Measurements from ENCODE around the gene COL6A5. TPM values are rescaled to one million over a fixed set of nuclear protein-coding genes. Genes with fewer than 3 reads are reported as not detected.
A peak's percentile ranks its signal among the peaks of the same experiment; 100 is the strongest.
"Not testable (repeated sequence)": the region's sequence is repeated elsewhere in the genome, so short reads cannot be mapped to it uniquely, and the experiment has no call there.

Gene COL6A5
- total and polyA plus RNA-seq, 3 experiments from 2014 or later, result not detected

GRCh38 chr3:130432086-130432485 is 86.6 kb downstream of the COL6A5 start:
- H3K36me3 Mint-ChIP-seq; H3K4me1 ChIP-seq (ENCODE audit: insufficient read depth, low read length); H3K27ac Mint-ChIP-seq; H3K4me3 ChIP-seq (ENCODE audit: low read length); H3K36me3 ChIP-seq (ENCODE audit: insufficient read depth, low read length); H3K27me3 Mint-ChIP-seq; H3K9me3 Mint-ChIP-seq; H3K4me1 Mint-ChIP-seq; H3K9me3 ChIP-seq (ENCODE audit: low read length); H3K27ac ChIP-seq (ENCODE audit: low read depth, low read length); DNase-seq; H3K27me3 ChIP-seq (ENCODE audit: insufficient read depth, low read length, poor library complexity, severe bottlenecking); POLR2A ChIA-PET; CTCF ChIA-PET; H3K4me3 Mint-ChIP-seq: not testable (repeated sequence)

DNA sequence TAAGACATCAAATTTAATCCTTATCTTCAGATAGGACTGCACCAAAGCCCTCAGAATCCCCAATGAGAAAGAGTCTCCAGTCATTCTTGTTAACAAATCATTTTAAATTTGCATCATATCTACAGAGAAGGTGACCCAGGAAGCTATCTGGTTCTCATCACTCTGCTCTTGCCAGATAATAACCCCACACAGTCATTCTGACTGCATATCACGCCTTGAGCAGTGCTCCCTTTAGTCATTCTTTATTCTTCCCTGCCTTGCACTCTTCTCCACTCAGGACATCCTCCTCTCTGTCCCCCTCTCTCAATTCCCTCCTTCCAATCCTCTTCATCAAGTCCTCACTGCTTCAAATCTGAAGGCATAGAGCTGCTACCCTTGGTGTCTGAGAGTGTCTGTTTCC is 87.8 kb downstream of the COL6A5 start:
- no peaks in the 10 kb centered on the region for H3K4me1 ChIP-seq (ENCODE audit: insufficient read depth, low read length)
- peak overlapping the region in 1 of 8 donors; percentile 14 for H3K27ac Mint-ChIP-seq
- POLR2A ChIA-PET, result no interaction called here
- peaks cover 5 to 6% of the 10 kb centered on the region in 2 donors for H3K27me3 Mint-ChIP-seq
- no peaks in the 10 kb centered on the region for H3K4me1 Mint-ChIP-seq
- H3K4me3 ChIP-seq (ENCODE audit: low read length), result no peak overlapping the region
- no peak for DNase-seq
- peaks cover 0 to 6% (median 4%) of the 10 kb centered on the region in 5 donors for H3K9me3 Mint-ChIP-seq
- no peaks in the 10 kb centered on the region for H3K27me3 ChIP-seq (ENCODE audit: insufficient read depth, low read length, poor library complexity, severe bottlenecking)
- H3K9me3 ChIP-seq (ENCODE audit: low read length), result no peaks in the 10 kb centered on the region
- H3K36me3 ChIP-seq (ENCODE audit: insufficient read depth, low read length), result no peaks in the 10 kb centered on the region
- H3K4me3 Mint-ChIP-seq, result no peak overlapping the region
- no peaks in the 10 kb centered on the region for H3K36me3 Mint-ChIP-seq
- H3K27ac ChIP-seq (ENCODE audit: low read depth, low read length), result no peak overlapping the region
- CTCF ChIA-PET, result no interaction called here

DNA sequence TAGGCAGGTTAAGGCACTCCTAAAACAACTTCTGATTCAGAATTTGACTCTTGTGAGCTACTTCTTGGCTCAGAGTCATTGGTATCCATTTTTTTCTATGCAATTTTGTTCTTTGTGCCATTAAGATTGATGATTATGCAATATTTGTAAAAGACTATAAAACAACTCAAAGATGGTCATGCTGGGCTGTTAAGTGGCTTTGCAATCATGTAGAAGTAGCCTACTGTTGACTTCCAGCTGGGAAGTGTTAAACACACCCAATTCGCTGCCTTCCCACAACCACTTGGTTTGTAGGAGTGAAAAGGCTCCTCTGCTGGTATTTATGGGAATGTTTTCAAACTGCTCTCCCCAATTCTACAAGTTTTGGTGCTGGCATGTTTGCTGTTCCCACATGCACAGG is 96.8 kb downstream of the COL6A5 start:
- Histone ChIP-seq H3K4me3 (ENCODE audit: low read length) (no peak overlapping the region), H3K4me1 (ENCODE audit: insufficient read depth, low read length) (no peaks in the 10 kb centered on the region), H3K27ac (ENCODE audit: low read depth, low read length) (no peak overlapping the region), H3K36me3 (ENCODE audit: insufficient read depth, low read length) (no peaks in the 10 kb centered on the region), H3K27me3 (ENCODE audit: insufficient read depth, low read length, poor library complexity, severe bottlenecking) (no peaks in the 10 kb centered on the region), H3K9me3 (ENCODE audit: low read length) (no peaks in the 10 kb centered on the region)
- no peak overlapping the region for H3K4me3 Mint-ChIP-seq
- POLR2A ChIA-PET, result no interaction called here
- no peak for DNase-seq
- CTCF ChIA-PET, result no interaction called here
- peaks cover 0 to 19% of the 10 kb centered on the region in 2 donors for H3K27me3 Mint-ChIP-seq
- H3K9me3 Mint-ChIP-seq, result no peaks in the 10 kb centered on the region
- H3K4me1 Mint-ChIP-seq, result no peaks in the 10 kb centered on the region
- no peaks in the 10 kb centered on the region for H3K36me3 Mint-ChIP-seq
- no peak overlapping the region for H3K27ac Mint-ChIP-seq

GRCh38 chr3:130446840-130447239 is 101.4 kb downstream of the COL6A5 start:
- H3K27ac ChIP-seq (ENCODE audit: low read depth, low read length); CTCF ChIA-PET; H3K36me3 Mint-ChIP-seq; H3K4me1 ChIP-seq (ENCODE audit: insufficient read depth, low read length); H3K9me3 Mint-ChIP-seq; H3K4me3 ChIP-seq (ENCODE audit: low read length); H3K4me1 Mint-ChIP-seq; H3K36me3 ChIP-seq (ENCODE audit: insufficient read depth, low read length); POLR2A ChIA-PET; H3K4me3 Mint-ChIP-seq; H3K27ac Mint-ChIP-seq; DNase-seq; H3K9me3 ChIP-seq (ENCODE audit: low read length); H3K27me3 ChIP-seq (ENCODE audit: insufficient read depth, low read length, poor library complexity, severe bottlenecking): not testable (repeated sequence)
- peaks cover 0 to 17% of the 10 kb centered on the region in 2 donors for H3K27me3 Mint-ChIP-seq

- H3K27me3 Mint-ChIP-seq, result peaks cover 0 to 17% of the 10 kb centered on the region in 2 donors
- POLR2A ChIA-PET; H3K27me3 ChIP-seq (ENCODE audit: insufficient read depth, low read length, poor library complexity, severe bottlenecking); H3K9me3 ChIP-seq (ENCODE audit: low read length); H3K4me3 Mint-ChIP-seq; H3K27ac Mint-ChIP-seq; CTCF ChIA-PET; H3K9me3 Mint-ChIP-seq; H3K4me1 Mint-ChIP-seq; DNase-seq; H3K36me3 Mint-ChIP-seq; H3K36me3 ChIP-seq (ENCODE audit: insufficient read depth, low read length); H3K4me1 ChIP-seq (ENCODE audit: insufficient read depth, low read length); H3K4me3 ChIP-seq (ENCODE audit: low read length); H3K27ac ChIP-seq (ENCODE audit: low read depth, low read length): not testable (repeated sequence)
These were observed 102.7 kb downstream of the COL6A5 start for GRCh38 chr3:130448155-130448554.

GRCh38 chr3:130456540-130456939 is 111.1 kb downstream of the COL6A5 start:
- Mint-ChIP-seq H3K9me3 (peaks cover 0 to 3% (median 0%) of the 10 kb centered on the region in 5 donors), H3K27ac (no peak overlapping the region), H3K36me3 (no peaks in the 10 kb centered on the region), H3K4me3 (no peak overlapping the region), H3K27me3 (peaks cover 6 to 13% of the 10 kb centered on the region in 2 donors), H3K4me1 (no peaks in the 10 kb centered on the region)
- no peak for DNase-seq
- Histone ChIP-seq H3K27me3 (ENCODE audit: insufficient read depth, low read length, poor library complexity, severe bottlenecking) (no peaks in the 10 kb centered on the region), H3K27ac (ENCODE audit: low read depth, low read length) (no peak overlapping the region), H3K9me3 (ENCODE audit: low read length) (no peaks in the 10 kb centered on the region), H3K4me3 (ENCODE audit: low read length) (no peak overlapping the region), H3K36me3 (ENCODE audit: insufficient read depth, low read length) (no peaks in the 10 kb centered on the region), H3K4me1 (ENCODE audit: insufficient read depth, low read length) (no peaks in the 10 kb centered on the region)
- ChIA-PET POLR2A (no interaction called here), CTCF (no interaction called here)

GRCh38 chr3:130457671-130458070 is 112.2 kb downstream of the COL6A5 start:
- Mint-ChIP-seq H3K4me3 (no peak overlapping the region), H3K27ac (no peak overlapping the region), H3K27me3 (peaks cover 6 to 13% of the 10 kb centered on the region in 2 donors), H3K36me3 (no peaks in the 10 kb centered on the region), H3K9me3 (no peaks in the 10 kb centered on the region), H3K4me1 (no peaks in the 10 kb centered on the region)
- H3K4me3 ChIP-seq (ENCODE audit: low read length), result no peak overlapping the region
- H3K9me3 ChIP-seq (ENCODE audit: low read length), result no peaks in the 10 kb centered on the region
- no peak for DNase-seq
- no peaks in the 10 kb centered on the region for H3K4me1 ChIP-seq (ENCODE audit: insufficient read depth, low read length)
- no peak overlapping the region for H3K27ac ChIP-seq (ENCODE audit: low read depth, low read length)
- ChIA-PET POLR2A (no interaction called here), CTCF (no interaction called here)
- H3K36me3 ChIP-seq (ENCODE audit: insufficient read depth, low read length), result no peaks in the 10 kb centered on the region
- H3K27me3 ChIP-seq (ENCODE audit: insufficient read depth, low read length, poor library complexity, severe bottlenecking), result no peaks in the 10 kb centered on the region

DNA sequence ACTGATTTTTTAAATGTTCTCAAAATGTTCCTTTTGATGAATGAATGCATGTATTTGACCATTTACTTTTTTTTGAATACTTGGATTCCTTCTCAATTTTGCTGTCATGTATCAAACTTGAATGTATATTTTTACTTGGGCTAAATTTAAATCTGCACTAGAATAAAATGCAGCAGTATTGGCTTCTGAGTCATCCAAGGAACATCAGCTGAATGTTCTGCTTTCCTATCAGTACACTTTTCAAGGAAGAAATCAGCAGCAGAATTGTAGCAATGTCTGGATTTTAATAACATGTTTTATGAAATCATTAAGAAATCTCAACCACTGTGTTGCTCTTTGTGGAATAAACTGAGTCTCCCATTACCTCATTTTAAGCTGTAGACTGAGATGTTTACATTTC is 114.5 kb downstream of the COL6A5 start:
- no peaks in the 10 kb centered on the region for H3K9me3 ChIP-seq (ENCODE audit: low read length)
- ChIA-PET POLR2A (no interaction called here), CTCF (no interaction called here)
- H3K4me1 ChIP-seq (ENCODE audit: insufficient read depth, low read length), result no peaks in the 10 kb centered on the region
- H3K27ac ChIP-seq (ENCODE audit: low read depth, low read length), result no peak overlapping the region
- no peaks in the 10 kb centered on the region for H3K36me3 ChIP-seq (ENCODE audit: insufficient read depth, low read length)
- H3K9me3 Mint-ChIP-seq, result no peaks in the 10 kb centered on the region
- no peaks in the 10 kb centered on the region for H3K36me3 Mint-ChIP-seq
- DNase-seq, result no peak
- H3K27me3 Mint-ChIP-seq, result peaks cover 6 to 24% of the 10 kb centered on the region in 2 donors
- no peak overlapping the region for H3K4me3 ChIP-seq (ENCODE audit: low read length)
- no peaks in the 10 kb centered on the region for H3K4me1 Mint-ChIP-seq
- H3K4me3 Mint-ChIP-seq, result no peak overlapping the region
- no peaks in the 10 kb centered on the region for H3K27me3 ChIP-seq (ENCODE audit: insufficient read depth, low read length, poor library complexity, severe bottlenecking)
- H3K27ac Mint-ChIP-seq, result no peak overlapping the region

DNA sequence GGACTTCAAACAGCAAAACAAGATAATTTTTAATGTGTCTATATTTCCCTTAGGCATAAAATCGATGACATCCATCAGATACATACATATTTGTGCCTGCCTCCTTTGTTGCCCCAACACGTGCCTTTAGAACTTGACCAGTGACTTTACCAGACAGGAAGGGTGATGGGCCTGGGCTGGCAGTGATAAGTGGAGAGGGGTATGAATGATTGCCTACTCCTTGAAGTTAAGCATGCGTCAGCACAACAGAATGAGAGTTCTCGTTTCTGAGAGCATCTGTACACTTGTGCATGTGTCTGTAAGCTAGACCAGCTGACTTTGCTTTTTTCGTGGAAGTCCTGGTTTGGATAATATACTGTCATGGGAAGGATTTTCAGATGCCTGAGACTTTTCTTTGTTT is 116.6 kb downstream of the COL6A5 start:
- Histone ChIP-seq H3K36me3 (ENCODE audit: insufficient read depth, low read length) (no peaks in the 10 kb centered on the region), H3K9me3 (ENCODE audit: low read length) (no peaks in the 10 kb centered on the region), H3K4me1 (ENCODE audit: insufficient read depth, low read length) (no peaks in the 10 kb centered on the region), H3K27me3 (ENCODE audit: insufficient read depth, low read length, poor library complexity, severe bottlenecking) (no peaks in the 10 kb centered on the region), H3K27ac (ENCODE audit: low read depth, low read length) (no peak overlapping the region), H3K4me3 (ENCODE audit: low read length) (no peak overlapping the region)
- Mint-ChIP-seq H3K4me1 (no peaks in the 10 kb centered on the region), H3K27me3 (peaks cover under 1 to 27% of the 10 kb centered on the region in 2 donors), H3K27ac (no peak overlapping the region), H3K4me3 (no peak overlapping the region), H3K9me3 (no peaks in the 10 kb centered on the region), H3K36me3 (no peaks in the 10 kb centered on the region)
- CTCF ChIA-PET, result no interaction called here
- POLR2A ChIA-PET, result no interaction called here
- DNase-seq, result no peak

Data from CD8-positive, alpha-beta memory T cell (primary cell).